ENCODE measurements around the gene GCGR.

- TF ChIP-seq POLR2A (IDR thresholded peaks at IDR 0.05; ENCODE audit: low read depth, low read length) (no peak), POLR2AphosphoS5 (IDR thresholded peaks at IDR 0.05; ENCODE audit: low read depth, low read length) (no peak), TAF1 (IDR thresholded peaks at IDR 0.05; ENCODE audit: borderline replicate concordance, low read depth, low read length) (no peak)
These were observed 30.9 kb downstream of the GCGR start, which contains the start of gene PPP1R27 for GRCh38 chr17:81834831-81835267.

All from GM12892 (cell line).